Tibial nerve (tissue), 4 donors: Measurements from ENCODE around the gene CFL1. TPM values are rescaled to one million over a fixed set of nuclear protein-coding genes. Genes with fewer than 3 reads are reported as not detected.

Experiments
- DNase-seq, 2 donors: peaks; one replicate each; pipeline ENCODE4 v3.0.0-alpha.2; 2019; ENCODE audit warnings: low spot score in 2 of 2
- H3K27ac ChIP-seq, 4 donors: fragments of 200-600 bp; sonication (generic) in 3 of 4; one replicate each; pipeline ENCODE4 v1.5.1; 2017 to 2019; ENCODE audit warnings: mild to moderate bottlenecking in 1 of 4
- H3K27me3 ChIP-seq, 2 donors: fragments of 200-600 bp; sonication (generic) in 1 of 2; one replicate each; pipeline versions ENCODE4 v1.5.1 to v1.6.0; 2017 to 2019
- H3K36me3 ChIP-seq, 3 donors: fragments of 200-600 bp; sonication (generic); one replicate each; pipeline ENCODE4 v1.5.1; 2018 to 2019
- H3K4me1 ChIP-seq, 4 donors: fragments of 200-600 bp; sonication (generic) in 3 of 4; one replicate each; pipeline ENCODE4 v1.5.1; 2017 to 2019
- H3K4me3 ChIP-seq, 4 donors: fragments of 200-600 bp; sonication (generic) in 3 of 4; one replicate each; pipeline ENCODE4 v1.5.1; 2017 to 2019; ENCODE audit warnings: mild to moderate bottlenecking in 1 of 4, moderate library complexity in 1 of 4
- H3K9me3 ChIP-seq, 4 donors: fragments of 200-600 bp; sonication (generic) in 3 of 4; one replicate each; pipeline ENCODE4 v1.5.1; 2017 to 2019
- CTCF ChIP-seq, 5 experiments: fragments of 200-600 bp in 3 of 5; fragments of 450-650 bp in 2 of 5; sonication (generic) in 3 of 5; IDR thresholded peaks; one replicate each; pipeline ENCODE4 v1.5.1; 2016 to 2019; ENCODE audit warnings: antibody characterized with exemption in 5 of 5, mild to moderate bottlenecking in 3 of 5, moderate library complexity in 2 of 5
- EP300 ChIP-seq, 2 donors: sonication (generic); formaldehyde crosslinking; IDR thresholded peaks; one replicate each; pipeline ENCODE4 v1.6.1; 2017; ENCODE audit warnings: antibody characterized with exemption in 2 of 2, mild to moderate bottlenecking in 1 of 2
- POLR2A ChIP-seq, 2 donors: fragments of 450-650 bp; IDR thresholded peaks; one replicate each; pipeline ENCODE4 v1.6.1; 2017; ENCODE audit warnings: antibody characterized with exemption in 2 of 2, mild to moderate bottlenecking in 2 of 2, moderate library complexity in 2 of 2
- WGBS, 2 donors: methylation state at CpG; one replicate each; pipeline ENCODE4 v1.1.5; 2018; 5-methylcytosine and 5-hydroxymethylcytosine counted together
- total RNA-seq, 4 donors: library from RNA; depleted of rRNA; stranded (reverse); fragments of >200 nt; gene quantifications; one replicate each; pipeline ENCODE4 v1.1.0, GENCODE V29; 2016

The CFL1 gene
- total RNA-seq, 4 donors from 2014 or later = 461 to 881 (median 580) TPM

- DNase-seq = no peak
- H3K27me3 ChIP-seq = no peaks in the 10 kb centered on the region
- peaks cover 0 to 10% (median 0%) of the 10 kb centered on the region in 3 donors for H3K36me3 ChIP-seq
- H3K4me1 ChIP-seq = peaks cover 0 to 70% (median 44%) of the 10 kb centered on the region in 4 donors
- peak overlapping the region; percentile 92 to 99 (median 95) for H3K27ac ChIP-seq
- H3K9me3 ChIP-seq = no peaks in the 10 kb centered on the region
- H3K4me3 ChIP-seq = peak overlapping the region; percentile 80 to 93 (median 91)
- WGBS, 2 donors = 6 to 10% methylated on average over 40 to 48 of the region's 57 CpGs
- TF ChIP-seq CTCF (IDR thresholded peaks at IDR 0.05) = no peak
- TF ChIP-seq EP300 (IDR thresholded peaks at IDR 0.05) = peak in 1 of 2 donors; percentile 23
- TF ChIP-seq POLR2A (IDR thresholded peaks at IDR 0.05) = no peak
Observed at GRCh38 chr11:65891219-65892136, 33.5 kb upstream of the CFL1 start.

GRCh38 chr11:65890324-65891218 is 32.6 kb upstream of the CFL1 start, which contains the start of gene CCDC85B:
CCDC85B (plus strand) TSS chr11:65890673; CDS start chr11:65890784, 111 bp downstream.
- Histone ChIP-seq H3K36me3 (peaks cover 0 to 19% (median 0%) of the 10 kb centered on the region in 3 donors), H3K27me3 (no peaks in the 10 kb centered on the region), H3K4me3 (peak within 1 kb of the TSS; percentile 80 to 93 (median 91)), H3K9me3 (no peaks in the 10 kb centered on the region), H3K4me1 (peaks cover 0 to 70% (median 44%) of the 10 kb centered on the region in 4 donors), H3K27ac (peak within 1 kb of the TSS; percentile 92 to 99 (median 95))
- peak; percentile 64 to 96 for TF ChIP-seq EP300 (IDR thresholded peaks at IDR 0.05)
- TF ChIP-seq CTCF (IDR thresholded peaks at IDR 0.05) = peak in 2 of 5 experiments; percentile 55 to 72
- TF ChIP-seq POLR2A (IDR thresholded peaks at IDR 0.05) = peak; percentile 87 to 98
- 0 to 1% methylated on average over 37 to 48 of the region's 94 CpGs for WGBS, 2 donors
- peak; percentile 98 to 99 for DNase-seq

DNA sequence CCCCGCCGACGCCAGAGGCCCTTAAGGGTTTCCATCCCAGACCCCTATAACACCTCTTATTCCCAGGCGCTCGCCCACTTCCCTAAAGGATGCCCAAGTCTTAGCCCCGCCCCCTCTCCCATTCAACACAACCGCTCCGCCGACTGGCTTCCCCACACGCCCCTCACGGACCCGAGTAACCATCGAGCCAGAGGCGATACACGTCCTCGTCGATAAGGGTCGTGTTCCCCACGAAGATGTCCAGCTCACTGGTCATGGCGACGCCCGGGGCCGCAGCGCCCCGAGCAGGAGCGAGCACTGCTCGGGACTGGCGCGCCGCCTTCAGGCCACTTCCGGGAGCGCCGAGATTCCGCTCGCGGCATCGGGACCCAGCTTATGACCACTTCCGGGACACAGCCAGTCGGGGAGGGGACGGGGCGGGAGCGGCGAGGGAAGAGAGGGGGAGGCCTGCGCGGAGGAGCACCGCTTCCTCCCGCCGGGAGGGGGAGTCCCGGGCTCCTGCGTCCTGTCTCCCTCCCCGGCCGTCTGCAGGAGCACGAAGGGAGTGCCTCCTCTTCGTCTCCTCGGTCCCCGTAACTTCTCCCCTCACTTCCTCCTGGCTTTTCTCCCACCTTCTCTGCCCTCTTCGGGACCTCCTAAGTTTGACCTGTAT is 30.3 kb upstream of the CFL1 start, which contains the start of gene FIBP:
Gene FIBP (minus strand): TSS at position 309 of the 652 bp plus-strand sequence. CDS start 53 bp downstream, at position 256.
- 0 to 1% methylated on average over 31 to 52 of the region's 57 CpGs for WGBS, 2 donors
- no peaks in the 10 kb centered on the region for H3K27me3 ChIP-seq
- peaks cover 0 to 37% (median 0%) of the 10 kb centered on the region in 3 donors for H3K36me3 ChIP-seq
- peak; percentile 94 to 96 for DNase-seq
- peak within 1 kb of the TSS; percentile 92 to 99 (median 95) for H3K27ac ChIP-seq
- no peaks in the 10 kb centered on the region for H3K9me3 ChIP-seq
- peak within 1 kb of the TSS; percentile 56 to 93 (median 74) for H3K4me3 ChIP-seq
- peaks cover 0 to 67% (median 43%) of the 10 kb centered on the region in 4 donors for H3K4me1 ChIP-seq
- TF ChIP-seq POLR2A (IDR thresholded peaks at IDR 0.05) (peak; percentile 89 to 93), EP300 (IDR thresholded peaks at IDR 0.05) (peak; percentile 91 to 95), CTCF (IDR thresholded peaks at IDR 0.05) (peak; percentile 79 to 99 (median 98))

GRCh38 chr11:65887723-65888162 is 29.8 kb upstream of the CFL1 start:
- Histone ChIP-seq H3K27me3 (no peaks in the 10 kb centered on the region), H3K9me3 (no peaks in the 10 kb centered on the region), H3K4me1 (peaks cover 0 to 61% (median 38%) of the 10 kb centered on the region in 4 donors), H3K4me3 (peak overlapping the region; percentile 56 to 93 (median 74)), H3K36me3 (peaks cover 0 to 42% (median 0%) of the 10 kb centered on the region in 3 donors), H3K27ac (peak overlapping the region; percentile 92 to 99 (median 95))
- DNase-seq = no peak
- TF ChIP-seq EP300 (IDR thresholded peaks at IDR 0.05) (no peak), CTCF (IDR thresholded peaks at IDR 0.05) (no peak), POLR2A (IDR thresholded peaks at IDR 0.05) (no peak)
- WGBS, 2 donors = 0 to 2% methylated on average over 23 of the region's 23 CpGs
